MM.1S (cell line): ENCODE results near the gene TBX19.
A peak's percentile ranks its signal among the peaks of the same experiment; 100 is the strongest.

Source experiments
- DNase-seq: peaks from one replicate; pipeline ENCODE4 v3.0.0-alpha.2; 2015
- H2AFZ ChIP-seq: fragments of 300-600 bp; sonication (generic); 2 replicates; pipeline ENCODE4 v1.6.0; 2016; ENCODE audit warnings: antibody characterized with exemption, low read length
- H3F3A ChIP-seq: fragments of 300-600 bp; sonication (generic); 2 replicates; pipeline ENCODE4 v1.6.1; 2016; ENCODE audit warnings: mild to moderate bottlenecking, antibody characterized with exemption, low read length, moderate library complexity, mixed read lengths; ENCODE audit not compliant: insufficient read depth
- H3K27ac ChIP-seq: fragments of 300-600 bp; sonication (generic); 2 replicates; pipeline ENCODE4 v1.5.1; 2016; ENCODE audit warnings: mild to moderate bottlenecking, low read length
- H3K27me3 ChIP-seq: fragments of 300-600 bp; sonication (generic); replicated peaks from 2 replicates; pipeline ENCODE4 v1.6.0; 2016; ENCODE audit warnings: low read length; ENCODE audit not compliant: insufficient read depth
- H3K36me3 ChIP-seq: fragments of 300-600 bp; sonication (generic); replicated peaks from 2 replicates; pipeline ENCODE4 v1.6.1; 2016; ENCODE audit warnings: mild to moderate bottlenecking, low read length, mixed read lengths; ENCODE audit not compliant: insufficient read depth
- H3K4me1 ChIP-seq: fragments of 300-600 bp; sonication (generic); 2 replicates; pipeline ENCODE4 v1.6.1; 2016; ENCODE audit warnings: low read length, mixed read lengths
- H3K4me2 ChIP-seq: fragments of 300-600 bp; sonication (generic); 2 replicates; pipeline ENCODE4 v1.6.0; 2016; ENCODE audit warnings: low read depth, low read length
- H3K4me3 ChIP-seq: fragments of 300-600 bp; sonication (generic); 2 replicates; pipeline ENCODE4 v1.5.1; 2016; ENCODE audit warnings: low read length, mixed read lengths
- H3K79me2 ChIP-seq: fragments of 300-600 bp; sonication (generic); 2 replicates; pipeline ENCODE4 v1.6.1; 2016; ENCODE audit warnings: mixed run types, low read length, mixed read lengths
- H3K9ac ChIP-seq: fragments of 300-600 bp; sonication (generic); 2 replicates; pipeline ENCODE4 v1.6.1; 2016; ENCODE audit warnings: low read length, mixed read lengths
- H3K9me2 ChIP-seq: fragments of 300-600 bp; sonication (generic); replicated peaks from 2 replicates; pipeline ENCODE4 v1.6.1; 2016; ENCODE audit warnings: mild to moderate bottlenecking, low read length, mixed read lengths; ENCODE audit not compliant: insufficient read depth
- H3K9me3 ChIP-seq: fragments of 300-600 bp; sonication (generic); replicated peaks from 2 replicates; pipeline ENCODE4 v1.6.1; 2016; ENCODE audit warnings: mild to moderate bottlenecking, low read length, mixed read lengths; ENCODE audit not compliant: insufficient read depth
- H4K20me1 ChIP-seq: fragments of 300-600 bp; sonication (generic); 2 replicates; pipeline ENCODE4 v1.6.1; 2016; ENCODE audit warnings: mild to moderate bottlenecking, low read length, moderate library complexity, mixed read lengths; ENCODE audit not compliant: insufficient read depth
- CTCF ChIP-seq: fragments of 300-600 bp; sonication (generic); IDR thresholded peaks from 2 replicates; pipeline ENCODE4 v1.5.1; 2016; ENCODE audit warnings: antibody characterized with exemption, low read length, mixed read lengths
- EZH2 ChIP-seq: fragments of 300-600 bp; sonication (generic); optimal IDR thresholded peaks from 2 replicates; pipeline ENCODE3; 2017; ENCODE audit warnings: low read depth, mild to moderate bottlenecking, antibody characterized with exemption, low read length, mixed read lengths
- EZH2phosphoT487 ChIP-seq: fragments of 300-600 bp; sonication (generic); IDR thresholded peaks from 2 replicates; pipeline ENCODE4 v1.6.1; 2018; ENCODE audit warnings: antibody characterized with exemption, low read length

The TBX19 gene

GRCh38 chr1:168321945-168322344 lies 41.3 kb downstream of the TBX19 start:
- Histone ChIP-seq H3F3A (peaks cover 15% of the 10 kb centered on the region), H3K27ac (no peak overlapping the region), H3K9ac (no peak overlapping the region), H2AFZ (0 out of 2 replicates have a peak overlapping the region, but pooled peaks have one; percentile 15), H4K20me1 (no peaks in the 10 kb centered on the region), H3K4me1 (peaks cover 50% of the 10 kb centered on the region), H3K9me3 (no peaks in the 10 kb centered on the region), H3K9me2 (no peaks in the 10 kb centered on the region), H3K36me3 (no peaks in the 10 kb centered on the region), H3K79me2 (no peaks in the 10 kb centered on the region), H3K4me2 (no peak overlapping the region), H3K27me3 (no peaks in the 10 kb centered on the region), H3K4me3 (no peak overlapping the region)
- DNase-seq: peak; percentile 76
- TF ChIP-seq CTCF: peak; percentile 83
- TF ChIP-seq EZH2: no peak
- no peak for TF ChIP-seq EZH2phosphoT487

- Histone ChIP-seq H3K27ac (no peak overlapping the region), H3F3A (peaks cover 7% of the 10 kb centered on the region; the same call in 1 of the 2 replicates), H3K79me2 (no peaks in the 10 kb centered on the region), H3K36me3 (no peaks in the 10 kb centered on the region), H3K9me2 (no peaks in the 10 kb centered on the region), H4K20me1 (no peaks in the 10 kb centered on the region), H3K4me2 (no peak overlapping the region), H3K27me3 (no peaks in the 10 kb centered on the region), H3K4me1 (peaks cover 29% of the 10 kb centered on the region), H2AFZ (no peak overlapping the region), H3K4me3 (no peak overlapping the region), H3K9me3 (no peaks in the 10 kb centered on the region), H3K9ac (no peak overlapping the region)
- DNase-seq: no peak
- TF ChIP-seq EZH2 (no peak), EZH2phosphoT487 (no peak), CTCF (no peak)
Measured at GRCh38 chr1:168324745-168325425, 44.2 kb downstream of the TBX19 start.

GRCh38 chr1:168328731-168329364 lies 48.2 kb downstream of the TBX19 start:
- Histone ChIP-seq H4K20me1 (no peaks in the 10 kb centered on the region), H3K9ac (no peak overlapping the region), H2AFZ (no peak overlapping the region), H3K79me2 (no peaks in the 10 kb centered on the region), H3K4me1 (peaks cover 21% of the 10 kb centered on the region), H3K4me3 (no peak overlapping the region), H3K36me3 (no peaks in the 10 kb centered on the region), H3K27ac (no peak overlapping the region), H3F3A (peaks cover 8% of the 10 kb centered on the region), H3K9me2 (no peaks in the 10 kb centered on the region), H3K4me2 (no peak overlapping the region), H3K9me3 (no peaks in the 10 kb centered on the region), H3K27me3 (no peaks in the 10 kb centered on the region)
- TF ChIP-seq EZH2: no peak
- TF ChIP-seq CTCF: no peak
- no peak for TF ChIP-seq EZH2phosphoT487
- no peak for DNase-seq
